GM19023 (cell line): ENCODE data around the gene TDP1.
"Not testable (repeated sequence)": the region's sequence is repeated elsewhere in the genome, so short reads cannot be mapped to it uniquely, and the experiment has no call there.

Experiments
- ATAC-seq: cut with Tn5 transposase; IDR thresholded peaks from one replicate; pipeline ENCODE4 v1.9.1; 2021; ENCODE audit warnings: mild to moderate bottlenecking, moderate library complexity; ENCODE audit not compliant: unreplicated experiment

The TDP1 gene

DNA sequence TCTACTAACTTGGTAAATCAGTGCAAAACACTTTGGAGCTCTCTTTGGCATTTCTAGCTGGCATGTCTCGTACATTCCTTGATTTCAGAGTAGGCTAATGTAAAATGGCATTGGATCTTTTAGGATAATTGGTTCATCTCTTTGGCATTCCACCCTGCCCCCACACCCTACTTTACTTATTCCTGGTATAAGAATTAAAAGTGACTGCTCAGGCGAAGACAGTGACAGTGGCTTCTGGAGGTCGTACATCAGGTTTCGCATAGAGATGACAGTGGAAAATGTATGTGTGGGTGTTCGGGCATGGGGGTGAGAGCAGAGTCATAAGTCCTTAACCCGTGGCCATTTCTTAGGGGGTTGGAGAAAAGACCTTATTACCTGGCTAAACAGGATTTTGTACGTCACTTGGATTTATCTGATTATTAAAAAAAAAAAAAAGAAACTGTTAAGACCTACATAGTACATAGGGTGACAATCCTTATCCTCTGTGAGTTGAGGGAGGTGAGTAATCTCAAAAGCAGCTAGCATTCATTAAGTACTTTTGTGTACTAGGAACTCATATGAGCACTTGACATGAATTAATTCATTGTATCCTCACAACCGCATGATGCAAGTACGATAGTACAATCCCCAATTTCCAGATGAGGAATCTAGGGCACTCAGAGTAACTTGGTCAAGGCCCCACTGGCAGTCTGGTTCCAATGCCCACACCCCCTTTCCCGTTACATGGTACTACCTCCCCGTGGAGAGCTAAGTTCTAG is 83.7 kb downstream of the TDP1 start:
- ATAC-seq = no peak

- ATAC-seq = no peak
Observed at GRCh38 chr14:90040411-90040810, 84.7 kb downstream of the TDP1 start.

DNA sequence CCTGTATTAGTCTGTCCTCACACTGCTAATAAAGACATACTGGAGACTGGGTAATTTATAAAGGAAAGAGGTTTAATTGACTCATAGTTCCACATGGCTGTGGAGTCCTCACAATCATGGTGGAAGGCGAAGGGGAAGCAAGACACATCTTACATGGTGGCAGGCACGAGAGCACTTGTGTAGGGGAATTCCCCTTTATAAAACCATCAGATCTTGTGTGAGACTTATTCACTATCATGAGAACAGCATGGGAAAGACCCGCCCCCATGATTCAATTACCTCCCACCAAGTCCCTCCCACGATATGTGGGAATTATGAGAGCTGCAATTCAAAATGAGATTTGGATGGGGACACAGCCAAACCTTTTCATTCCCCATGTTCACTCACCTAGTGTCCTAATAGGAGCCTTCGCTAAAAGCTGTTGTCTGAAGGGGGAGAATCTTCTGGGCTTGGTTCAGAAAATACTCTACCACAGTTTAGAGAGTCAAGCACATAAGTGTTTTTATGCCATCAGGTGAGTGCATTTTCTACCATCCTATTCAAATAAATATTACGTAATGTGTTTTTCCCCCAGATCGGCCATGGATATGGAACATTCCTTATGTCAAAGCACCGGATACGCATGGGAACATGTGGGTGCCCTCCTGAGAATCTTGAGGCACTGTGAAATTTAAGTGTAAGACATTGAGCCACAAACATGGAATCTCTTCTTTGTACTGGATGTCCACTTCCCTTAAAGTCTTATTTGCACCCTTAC is 86.9 kb downstream of the TDP1 start:
- no peak for ATAC-seq

DNA sequence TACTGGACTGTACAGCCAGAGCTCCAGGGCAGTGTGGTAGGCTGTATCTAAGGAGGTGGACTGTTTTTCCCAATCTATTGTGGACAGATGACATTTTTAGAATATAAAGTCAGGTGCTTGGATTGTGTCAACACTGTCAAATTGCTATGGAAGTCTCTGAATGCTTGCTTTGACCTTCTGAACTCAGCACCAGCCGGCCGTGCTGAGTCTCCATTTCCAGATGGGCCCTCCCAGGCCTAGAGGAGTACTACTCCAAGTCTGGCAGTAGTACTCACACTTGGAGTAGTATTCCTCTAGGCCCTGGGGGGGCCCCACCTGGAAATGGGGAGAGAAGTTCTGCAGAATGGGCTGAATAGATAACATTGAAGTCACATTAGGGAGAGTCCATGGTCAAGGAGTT is 89.9 kb downstream of the TDP1 start:
- no peak for ATAC-seq

DNA sequence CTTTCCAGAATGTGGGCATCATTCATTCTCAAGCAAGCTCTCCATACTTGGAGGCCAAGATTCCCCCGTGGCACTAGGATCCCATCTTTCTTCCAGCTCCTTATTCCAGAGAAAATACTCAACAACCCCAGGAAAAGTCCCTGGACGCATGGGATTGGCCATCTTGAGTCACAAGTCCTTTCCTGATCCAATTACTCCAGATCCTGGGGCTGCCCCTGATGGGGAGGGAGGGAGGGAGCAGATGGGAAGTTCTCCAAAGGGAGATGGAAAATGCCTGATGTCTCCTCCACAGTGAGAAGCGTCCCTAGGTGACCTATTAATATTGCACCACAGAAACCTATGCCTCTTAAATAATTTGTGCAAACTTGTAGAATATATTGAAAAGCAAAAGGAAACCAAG is 93.7 kb downstream of the TDP1 start:
- ATAC-seq = no peak

DNA sequence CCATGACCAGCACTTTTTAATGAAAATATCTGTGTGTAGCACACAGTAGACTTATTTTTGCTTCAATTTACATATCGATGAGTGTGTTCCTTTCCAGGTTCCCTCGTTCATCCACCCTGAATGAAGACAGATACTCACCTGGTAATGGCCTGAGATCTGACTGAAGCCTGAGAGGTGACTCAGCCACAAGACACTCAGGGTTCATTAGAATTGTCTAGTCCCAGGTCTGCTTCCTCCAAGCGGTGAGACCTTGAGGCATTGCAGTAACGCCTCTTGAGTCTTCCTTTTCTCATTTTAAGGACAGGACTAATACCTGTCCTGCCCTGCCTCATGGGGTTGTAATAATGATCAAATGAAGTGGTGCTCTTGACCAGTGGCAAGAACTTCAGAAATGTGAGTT is 94.5 kb downstream of the TDP1 start:
- no peak for ATAC-seq

GRCh38 chr14:90053044-90053443 is 97.3 kb downstream of the TDP1 start:
- no peak for ATAC-seq

DNA sequence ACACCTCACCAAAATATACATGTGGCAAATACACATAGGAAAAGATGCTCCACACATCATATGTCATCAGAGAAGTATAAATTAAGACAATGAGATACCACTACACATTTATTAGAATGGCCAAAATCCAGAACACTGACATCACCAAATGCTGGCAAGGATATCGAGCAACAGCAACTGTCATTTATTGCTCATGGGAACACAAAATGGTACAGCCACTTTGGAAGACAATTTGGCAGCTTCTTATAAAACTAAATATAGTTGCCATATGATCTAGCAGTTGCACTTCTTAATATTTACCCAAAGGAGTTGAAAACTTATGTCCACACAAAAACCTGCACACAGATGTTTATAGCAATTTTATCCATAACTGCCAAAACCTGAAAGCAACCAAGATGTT is 99.1 kb downstream of the TDP1 start:
- no peak for ATAC-seq

DNA sequence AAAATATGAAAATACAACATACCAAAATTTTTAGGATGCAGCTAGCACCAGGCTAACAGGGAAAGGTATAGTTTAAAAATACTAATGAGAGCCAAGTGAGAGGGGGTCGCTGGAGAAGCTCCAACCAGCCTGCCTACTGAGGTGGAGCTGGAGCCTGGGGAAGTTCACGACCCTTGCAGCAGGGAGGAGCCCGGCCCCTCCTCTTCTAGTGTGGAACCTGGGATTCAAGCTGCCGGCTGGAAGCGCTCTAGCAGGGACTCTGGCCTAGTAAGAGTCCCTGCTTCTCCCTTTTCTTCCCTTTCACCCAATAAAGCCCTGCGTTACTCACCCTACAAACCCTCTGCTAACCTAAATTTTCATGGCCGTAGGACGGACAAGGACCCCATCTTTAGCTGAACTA is 101.1 kb downstream of the TDP1 start:
- ATAC-seq = no peak

DNA sequence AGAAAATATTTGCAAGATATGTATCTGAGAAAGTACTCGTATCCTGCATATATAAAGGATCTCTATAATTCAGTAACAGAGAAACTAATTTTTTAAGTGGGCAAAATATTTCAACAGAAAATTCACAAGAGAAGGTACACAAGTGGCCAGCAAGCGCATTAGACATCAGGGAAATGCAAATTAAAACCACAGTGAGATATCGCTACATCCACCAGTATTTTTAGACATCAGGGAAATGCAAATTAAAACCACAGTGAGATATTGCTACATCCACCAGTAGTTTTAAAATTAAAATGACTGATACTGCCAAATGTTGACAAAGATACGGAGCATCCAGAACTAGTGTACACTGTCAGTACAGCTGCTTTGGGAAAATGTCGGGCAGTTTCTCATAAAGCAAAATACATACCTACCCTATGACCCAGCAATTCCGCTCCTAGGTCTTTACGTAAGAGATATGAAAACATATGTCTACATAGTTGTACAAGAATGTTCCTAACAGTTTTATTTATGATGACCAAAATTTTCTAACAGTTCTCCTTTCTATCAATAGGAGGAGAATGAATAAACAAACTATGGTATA is 103.2 kb downstream of the TDP1 start:
- no peak for ATAC-seq

DNA sequence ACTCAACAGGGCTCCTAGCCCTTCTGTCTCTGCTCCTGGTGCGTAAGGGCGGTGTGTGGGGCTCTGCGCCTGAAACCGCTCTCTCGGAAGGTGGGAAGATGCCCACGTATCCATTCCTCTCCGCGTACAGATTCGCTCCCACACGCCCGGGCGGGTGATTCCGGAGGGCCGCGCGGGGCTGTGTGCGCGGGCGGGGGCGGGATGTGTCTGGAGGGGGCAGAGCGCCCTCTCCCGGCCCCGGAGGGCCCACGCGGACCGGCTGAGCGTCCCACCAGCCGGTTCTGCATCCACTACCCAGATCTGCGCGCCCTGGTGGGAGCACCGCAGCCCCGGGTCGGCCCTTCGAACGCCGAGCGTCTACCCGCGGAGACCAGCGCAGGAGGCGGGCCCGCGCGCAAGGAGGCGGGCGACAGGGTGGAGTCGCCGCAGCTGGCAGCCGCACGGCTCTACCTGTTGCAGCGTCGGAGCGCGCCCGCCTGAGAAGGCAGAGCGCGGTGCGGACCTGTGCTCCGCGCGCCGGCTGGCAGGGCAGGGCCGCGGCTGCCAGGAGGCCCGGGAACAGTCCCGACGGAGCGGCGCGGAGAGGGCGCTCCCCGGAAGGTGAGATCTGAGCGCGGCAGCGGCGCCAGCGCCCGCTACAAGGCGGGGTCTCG is 104.7 kb downstream of the TDP1 start:
- ATAC-seq = peak; percentile 48

DNA sequence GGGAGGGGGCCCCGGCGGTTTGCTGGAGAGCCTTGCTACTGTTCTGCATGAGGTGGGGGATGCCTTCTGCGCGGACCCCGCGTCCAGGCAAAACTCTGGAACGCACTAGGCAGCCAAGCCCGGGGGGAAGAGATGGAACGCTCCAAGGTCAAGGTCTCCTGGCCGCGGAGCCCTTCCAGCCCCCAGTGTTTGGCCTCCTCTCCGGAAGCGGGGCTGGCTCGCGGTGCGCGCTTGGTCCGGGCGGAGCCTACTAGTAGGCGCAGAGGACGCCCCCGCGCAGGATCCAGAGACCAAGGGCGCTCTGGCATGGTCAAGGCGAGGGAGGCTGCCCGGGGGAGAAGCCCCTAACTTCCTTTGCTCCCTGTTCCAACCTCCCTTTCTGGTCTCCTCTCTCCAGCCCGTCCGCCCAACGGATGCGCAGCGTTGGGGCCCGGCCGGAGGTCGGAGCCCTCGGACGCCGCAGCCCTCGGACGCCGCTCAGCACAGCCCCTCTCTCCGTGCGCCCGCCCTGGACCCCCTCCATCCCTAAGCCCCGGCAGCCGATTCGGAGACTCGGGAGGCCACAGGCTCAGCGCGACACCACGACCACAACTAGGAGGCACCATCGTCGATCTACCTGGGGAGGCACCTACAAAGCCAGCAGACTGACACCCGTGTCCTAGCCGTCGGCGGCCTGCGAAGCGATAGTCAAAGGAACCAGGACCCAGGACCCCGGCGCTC is 105.4 kb downstream of the TDP1 start:
- no peak for ATAC-seq

DNA sequence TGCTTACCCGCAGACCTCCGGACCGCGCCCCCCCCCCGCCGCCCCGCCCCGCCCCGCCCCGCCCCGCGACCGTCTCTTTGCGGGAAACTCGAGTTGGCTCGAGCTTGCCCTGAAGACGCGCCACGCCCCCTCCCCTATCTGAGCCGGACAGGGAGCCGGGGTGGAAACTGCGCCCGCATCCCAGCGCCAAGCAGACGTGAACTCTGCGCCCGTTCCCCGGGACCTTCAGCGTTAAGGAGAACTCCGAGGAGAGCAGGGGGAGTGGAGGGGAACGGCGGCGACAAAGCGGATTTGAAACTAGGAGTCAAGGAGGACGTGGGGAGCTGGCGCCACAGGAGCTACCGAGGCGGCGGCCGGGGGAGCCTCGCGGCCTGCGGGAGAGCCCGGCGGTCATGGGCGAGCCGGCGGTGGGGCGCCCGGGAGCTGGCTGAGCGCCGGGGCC is 106.0 kb downstream of the TDP1 start, which contains the start of gene KCNK13:
KCNK13 (plus strand) TSS at position 310 of the 442 bp plus-strand sequence. CDS start 212 bp downstream, outside the sequence.
- no peak for ATAC-seq

- ATAC-seq = no peak
Observed at GRCh38 chr14:90062127-90062794, 106.5 kb downstream of the TDP1 start.

GRCh38 chr14:90062822-90063539 is 107.3 kb downstream of the TDP1 start:
- no peak for ATAC-seq

GRCh38 chr14:90072350-90072749 is 116.6 kb downstream of the TDP1 start:
- no peak for ATAC-seq

- ATAC-seq = no peak
Observed at GRCh38 chr14:90079576-90079975, 123.8 kb downstream of the TDP1 start.

GRCh38 chr14:90087433-90087832 is 131.7 kb downstream of the TDP1 start:
- ATAC-seq = no peak

DNA sequence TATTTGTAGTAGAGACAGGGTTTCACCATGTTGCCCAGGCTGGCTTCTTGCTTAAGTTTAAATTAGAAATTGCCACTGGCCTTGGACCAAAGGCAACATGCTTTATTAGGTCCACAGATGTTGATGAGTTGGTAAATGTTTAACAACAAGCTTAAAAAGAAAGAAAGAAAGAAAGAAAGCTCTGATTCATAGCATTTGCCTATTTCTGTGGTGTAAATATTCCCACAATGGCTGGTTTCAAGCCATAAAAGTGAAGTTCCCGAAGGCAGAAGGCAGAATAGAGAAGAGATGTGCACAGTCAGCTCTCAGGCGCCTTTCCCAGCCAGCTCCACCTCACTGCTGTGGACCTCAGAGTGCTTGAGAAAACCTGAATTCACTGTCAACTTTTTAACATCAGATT is 132.4 kb downstream of the TDP1 start:
- no peak for ATAC-seq

GRCh38 chr14:90089486-90089885 is 133.8 kb downstream of the TDP1 start:
- ATAC-seq = not testable (repeated sequence)
